ENCODE data around the gene TBC1D25.
A peak's percentile ranks its signal among the peaks of the same experiment; 100 is the strongest.

The TBC1D25 gene

DNA sequence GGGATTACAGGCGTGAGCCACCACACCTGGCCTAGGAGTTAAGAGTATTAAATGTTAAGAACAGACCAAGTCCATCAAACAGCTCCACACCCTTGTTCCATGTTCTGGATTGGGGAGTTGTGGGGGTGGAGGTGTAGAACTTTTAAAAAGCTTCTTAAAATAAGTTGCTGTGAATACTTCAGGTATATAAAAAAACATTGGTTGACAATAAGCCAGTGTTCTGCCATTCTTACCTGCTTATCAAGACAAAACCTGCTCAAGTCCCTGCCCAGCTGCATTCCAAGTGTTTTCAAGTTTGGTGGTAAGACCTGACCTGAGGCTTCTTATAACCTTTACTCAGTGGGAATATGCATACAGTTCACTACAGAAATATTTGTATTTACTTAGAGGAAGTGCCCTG is 41.1 kb downstream of the TBC1D25 start:
- DNase-seq (ENCODE audit: low read depth): no peak
- TF ChIP-seq, protein P1, sequence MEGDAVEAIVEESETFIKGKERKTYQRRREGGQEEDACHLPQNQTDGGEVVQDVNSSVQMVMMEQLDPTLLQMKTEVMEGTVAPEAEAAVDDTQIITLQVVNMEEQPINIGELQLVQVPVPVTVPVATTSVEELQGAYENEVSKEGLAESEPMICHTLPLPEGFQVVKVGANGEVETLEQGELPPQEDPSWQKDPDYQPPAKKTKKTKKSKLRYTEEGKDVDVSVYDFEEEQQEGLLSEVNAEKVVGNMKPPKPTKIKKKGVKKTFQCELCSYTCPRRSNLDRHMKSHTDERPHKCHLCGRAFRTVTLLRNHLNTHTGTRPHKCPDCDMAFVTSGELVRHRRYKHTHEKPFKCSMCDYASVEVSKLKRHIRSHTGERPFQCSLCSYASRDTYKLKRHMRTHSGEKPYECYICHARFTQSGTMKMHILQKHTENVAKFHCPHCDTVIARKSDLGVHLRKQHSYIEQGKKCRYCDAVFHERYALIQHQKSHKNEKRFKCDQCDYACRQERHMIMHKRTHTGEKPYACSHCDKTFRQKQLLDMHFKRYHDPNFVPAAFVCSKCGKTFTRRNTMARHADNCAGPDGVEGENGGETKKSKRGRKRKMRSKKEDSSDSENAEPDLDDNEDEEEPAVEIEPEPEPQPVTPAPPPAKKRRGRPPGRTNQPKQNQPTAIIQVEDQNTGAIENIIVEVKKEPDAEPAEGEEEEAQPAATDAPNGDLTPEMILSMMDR (IDR thresholded peaks at IDR 0.05; ENCODE audit: control insufficient read depth, insufficient read depth, low read depth, low read length, missing control alignments): no peak
- no peak overlapping the region for H3K4me3 ChIP-seq (ENCODE audit: control insufficient read depth, low read depth, low read length)

GRCh38 chrX:48584698-48585097 is 45.2 kb downstream of the TBC1D25 start:
- H3K4me3 ChIP-seq (ENCODE audit: control insufficient read depth, low read depth, low read length): no peak overlapping the region
- no peak for DNase-seq (ENCODE audit: low read depth)
- TF ChIP-seq, protein P1 (IDR thresholded peaks at IDR 0.05; ENCODE audit: control insufficient read depth, insufficient read depth, low read depth, low read length, missing control alignments): no peak

DNA sequence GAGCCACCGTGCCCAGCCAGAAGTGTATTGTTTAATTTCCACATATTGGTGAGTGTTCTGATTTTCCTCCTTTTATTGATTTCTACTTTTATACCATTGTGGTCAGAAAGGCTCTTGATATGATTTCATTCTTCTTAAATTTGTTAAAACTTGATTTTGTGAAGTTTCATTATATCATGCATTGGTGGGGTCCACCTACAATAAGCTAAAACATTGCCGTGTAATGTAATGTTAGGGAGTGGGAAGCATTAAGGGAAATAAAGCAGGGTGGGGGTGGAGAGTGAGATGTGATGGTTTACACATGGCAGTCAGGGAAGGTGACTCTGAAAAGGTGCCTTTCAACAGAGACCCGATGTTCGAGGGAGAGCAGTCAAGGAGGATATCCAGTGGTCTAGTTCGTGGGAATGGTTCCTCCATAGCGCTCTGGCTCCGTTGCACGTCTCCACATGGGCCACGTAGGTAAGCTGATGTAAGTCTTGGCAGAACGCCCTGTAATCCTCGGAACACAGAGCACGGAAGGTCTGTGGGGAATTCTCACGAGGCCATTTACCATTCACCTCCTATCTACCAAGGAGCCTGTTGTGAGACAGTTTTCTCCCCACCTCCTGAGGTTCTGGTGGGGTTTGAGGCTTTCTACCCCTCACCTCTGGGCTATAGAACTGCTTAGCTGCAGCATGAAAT is 50.1 kb downstream of the TBC1D25 start:
- no peak overlapping the region for H3K4me3 ChIP-seq (ENCODE audit: control insufficient read depth, low read depth, low read length)
- TF ChIP-seq, protein P1 (IDR thresholded peaks at IDR 0.05; ENCODE audit: control insufficient read depth, insufficient read depth, low read depth, low read length, missing control alignments): no peak
- no peak for DNase-seq (ENCODE audit: low read depth)

GRCh38 chrX:48590203-48591103 is 50.9 kb downstream of the TBC1D25 start:
- DNase-seq (ENCODE audit: low read depth): no peak
- H3K4me3 ChIP-seq (ENCODE audit: control insufficient read depth, low read depth, low read length): no peak overlapping the region
- TF ChIP-seq, protein P1 (IDR thresholded peaks at IDR 0.05; ENCODE audit: control insufficient read depth, insufficient read depth, low read depth, low read length, missing control alignments): no peak

DNA sequence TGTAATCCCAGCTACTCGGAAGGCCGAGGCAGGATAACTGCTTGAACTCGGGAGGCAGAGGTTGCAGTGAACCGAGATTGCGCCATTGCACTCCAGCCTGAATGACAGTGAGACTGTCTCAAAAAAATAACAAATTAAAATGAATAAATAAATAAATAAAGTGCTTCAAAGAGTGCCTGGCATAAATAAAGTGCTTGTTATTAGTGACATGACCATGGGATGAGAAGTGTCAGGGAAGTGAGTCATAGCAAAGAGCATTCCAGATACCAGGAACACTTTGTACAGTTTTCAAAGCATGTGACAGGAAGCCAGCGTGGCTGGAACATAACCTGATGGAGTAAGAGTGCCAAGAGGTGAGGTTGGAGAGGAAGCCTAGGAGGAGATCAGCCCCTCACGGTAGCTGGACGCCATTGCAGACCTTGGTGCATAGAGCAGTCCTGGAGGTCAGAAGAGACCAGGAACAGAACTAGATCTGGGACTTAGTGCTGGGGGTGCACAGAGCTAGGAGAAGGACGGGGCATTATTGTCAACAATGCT is 51.8 kb downstream of the TBC1D25 start:
- TF ChIP-seq, protein P1 (IDR thresholded peaks at IDR 0.05; ENCODE audit: control insufficient read depth, insufficient read depth, low read depth, low read length, missing control alignments): peak; percentile 13
- no peak for DNase-seq (ENCODE audit: low read depth)
- no peak overlapping the region for H3K4me3 ChIP-seq (ENCODE audit: control insufficient read depth, low read depth, low read length)

DNA sequence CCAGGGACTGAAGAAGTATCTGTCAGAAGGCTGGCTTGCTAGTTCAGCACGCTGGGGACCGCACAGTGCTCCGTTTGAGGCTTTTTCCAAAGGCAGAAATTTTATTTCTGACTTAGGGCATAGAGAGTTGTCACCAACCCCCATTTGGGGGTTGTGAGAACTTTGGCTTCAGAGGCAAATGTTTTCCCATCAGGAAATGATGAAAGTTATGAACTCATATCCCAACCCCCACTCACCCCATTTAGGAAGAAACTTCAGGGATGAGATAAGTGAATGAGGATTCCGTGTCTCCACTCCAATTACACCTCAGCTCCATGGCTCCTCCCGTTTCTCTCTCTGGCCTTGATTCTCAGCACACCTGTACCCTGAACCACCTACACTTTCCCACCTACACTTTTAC is 53.5 kb downstream of the TBC1D25 start:
- no peak for DNase-seq (ENCODE audit: low read depth)
- no peak overlapping the region for H3K4me3 ChIP-seq (ENCODE audit: control insufficient read depth, low read depth, low read length)
- TF ChIP-seq, protein P1 (IDR thresholded peaks at IDR 0.05; ENCODE audit: control insufficient read depth, insufficient read depth, low read depth, low read length, missing control alignments): no peak

All from AG09309 (cell line).